HG02763 (cell line): ENCODE data around the gene FOXJ3.

Experiments
- ATAC-seq: cut with Tn5 transposase; IDR thresholded peaks from one replicate; pipeline ENCODE4 v1.9.1; 2021; ENCODE audit warnings: mild to moderate bottlenecking, moderate library complexity; ENCODE audit not compliant: unreplicated experiment

FOXJ3 gene

DNA sequence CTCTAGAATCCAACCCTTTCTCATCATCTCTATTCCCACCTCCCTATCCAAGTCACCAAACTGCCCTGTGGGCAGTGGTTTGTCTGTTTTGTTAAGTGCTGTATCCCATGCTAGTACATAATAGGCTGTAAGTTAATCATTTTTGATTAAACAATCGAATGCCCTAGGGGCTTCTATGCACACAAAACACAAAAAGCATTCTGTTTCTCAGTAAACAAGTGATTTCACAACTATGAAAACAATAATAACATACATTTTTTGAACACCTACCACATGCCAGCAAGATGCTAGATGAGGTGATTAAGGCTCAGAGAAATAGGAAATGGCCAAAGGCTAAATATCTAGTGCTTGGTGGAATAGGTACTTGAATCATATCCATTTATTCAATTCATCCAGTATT, 186.9 kb downstream of the FOXJ3 start:
- ATAC-seq, result no peak

GRCh38 chr1:42146626-42147320, 188.3 kb downstream of the FOXJ3 start:
- no peak for ATAC-seq

- no peak for ATAC-seq
Observed at GRCh38 chr1:42145764-42146625, 189.0 kb downstream of the FOXJ3 start.

DNA sequence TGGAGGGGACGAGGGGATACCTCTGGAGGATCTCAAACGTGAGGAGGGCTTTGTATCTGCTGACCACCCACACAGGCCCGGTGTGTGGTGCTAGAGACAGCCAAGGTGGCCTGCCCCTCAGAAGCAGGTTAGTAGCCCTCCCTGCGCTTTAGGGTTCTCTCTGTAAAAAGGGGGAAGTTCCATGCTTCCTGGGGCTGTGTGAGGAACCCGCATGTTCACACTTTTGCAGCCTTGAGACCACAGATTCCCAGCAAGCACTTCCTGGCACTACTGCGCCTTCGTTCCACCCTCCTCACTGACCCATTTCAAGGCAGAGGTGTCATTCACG, 189.7 kb downstream of the FOXJ3 start:
- no peak for ATAC-seq

DNA sequence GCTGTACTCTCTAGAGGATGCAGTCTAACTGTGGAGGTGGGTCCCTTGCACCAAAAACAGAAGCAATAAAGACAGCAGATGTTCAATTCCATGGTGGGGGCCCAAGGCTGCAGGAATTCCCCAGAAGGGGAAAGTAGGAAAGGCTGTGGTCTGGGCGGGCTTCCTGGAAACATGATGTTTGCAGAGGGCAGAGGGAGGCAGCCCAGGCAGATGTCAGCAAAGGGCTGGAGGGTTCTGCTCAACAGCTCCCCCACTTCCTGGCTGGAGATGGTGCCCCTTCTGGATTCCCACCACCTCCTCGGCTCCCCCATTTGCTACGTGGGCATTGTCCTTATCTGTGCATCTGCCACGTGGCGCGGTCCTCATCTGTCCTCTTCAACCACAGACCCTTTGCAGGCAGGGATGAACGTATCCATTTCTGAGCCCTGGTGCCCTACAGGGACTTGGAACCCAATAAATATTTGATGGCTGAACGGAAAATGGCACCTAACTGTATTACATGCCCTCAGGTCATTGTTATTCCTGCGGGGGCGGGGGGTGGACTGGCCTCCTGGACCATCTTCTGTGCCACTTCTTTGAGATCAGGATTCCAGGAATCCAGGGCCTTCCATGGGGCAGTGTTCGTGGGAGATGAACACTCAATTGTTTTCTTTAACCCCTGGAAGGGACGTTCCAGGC, 190.2 kb downstream of the FOXJ3 start:
- ATAC-seq, result no peak

DNA sequence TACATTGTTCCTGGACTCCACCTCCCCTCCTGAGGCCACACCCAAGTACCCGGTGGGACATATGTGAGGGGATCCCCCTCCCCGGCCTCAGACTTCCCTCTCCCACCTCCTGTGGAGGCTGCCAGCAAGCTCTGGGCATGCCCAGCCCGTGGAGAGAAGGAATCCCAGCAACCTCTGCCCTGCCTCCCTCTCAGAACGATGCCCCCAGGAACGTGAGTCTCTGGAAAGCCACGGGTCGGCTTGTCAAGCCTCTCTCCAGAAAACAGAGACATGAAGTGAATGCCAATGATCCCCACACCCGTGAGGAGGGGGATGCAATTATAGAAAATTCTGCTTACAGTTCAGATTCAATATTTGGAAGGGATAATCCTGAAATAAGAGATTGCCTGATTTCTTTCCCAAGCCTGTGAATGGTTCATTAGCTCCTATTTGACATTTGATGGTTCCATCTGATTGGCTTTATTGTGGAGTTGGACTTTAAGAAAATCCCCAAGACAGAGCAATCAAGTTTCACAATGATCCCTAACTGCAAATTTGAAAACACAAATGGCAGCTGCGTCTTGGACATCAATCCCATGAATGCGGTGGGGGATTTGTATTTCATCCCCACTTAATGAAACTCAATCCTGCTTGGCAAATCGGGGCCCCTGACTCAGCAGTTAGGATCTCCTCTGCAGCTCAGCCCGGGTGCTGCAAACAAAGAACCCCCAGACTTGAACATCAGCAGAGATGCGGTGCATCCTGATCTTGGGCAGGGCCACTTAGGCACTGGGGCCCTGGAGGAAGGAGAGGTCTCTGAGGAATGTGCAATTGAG, 190.9 kb downstream of the FOXJ3 start:
- ATAC-seq, result no peak

- no peak for ATAC-seq
Observed at GRCh38 chr1:42142894-42143675, 191.9 kb downstream of the FOXJ3 start.

DNA sequence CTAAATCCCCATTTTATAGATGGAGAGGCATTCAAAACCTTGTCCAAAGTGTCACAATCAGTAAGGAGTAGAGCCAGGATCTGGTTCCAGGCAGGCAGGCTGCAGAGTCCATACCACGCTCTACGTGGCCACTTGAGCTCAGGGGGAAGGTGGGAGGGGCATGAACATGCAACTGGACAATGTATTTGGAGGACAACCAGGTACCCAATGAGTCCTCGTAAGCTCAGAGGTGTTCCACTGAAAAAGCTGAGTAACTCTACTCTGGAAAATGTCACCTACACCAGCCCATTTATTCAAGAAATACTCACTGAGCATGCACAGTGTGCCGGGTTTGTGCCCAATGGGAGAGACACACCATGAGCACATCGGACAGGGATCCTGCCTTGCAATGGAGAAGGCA, 193.1 kb downstream of the FOXJ3 start:
- ATAC-seq, result no peak

DNA sequence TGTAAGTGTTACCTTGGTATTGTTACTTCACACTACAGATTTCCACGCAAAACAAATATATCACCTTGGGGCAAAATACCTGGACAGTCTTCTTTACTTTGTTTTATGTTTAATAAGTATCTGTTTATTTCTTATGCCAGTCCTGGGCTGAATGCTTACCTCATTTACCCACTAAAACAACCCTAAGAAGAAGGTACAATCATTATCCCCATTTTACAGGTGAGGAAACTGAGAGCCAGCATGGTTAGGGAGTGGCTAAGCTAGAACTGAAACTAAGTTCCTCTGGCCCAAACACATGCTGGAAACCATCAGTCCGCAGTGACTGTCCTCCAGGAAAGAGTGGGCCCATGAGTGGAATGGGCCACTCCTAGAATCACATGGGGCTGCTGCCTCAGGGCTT, 194.8 kb downstream of the FOXJ3 start:
- no peak for ATAC-seq

- ATAC-seq, result no peak
Observed at GRCh38 chr1:42139444-42139843, 195.6 kb downstream of the FOXJ3 start.

- no peak for ATAC-seq
Observed at GRCh38 chr1:42138586-42138985, 196.4 kb downstream of the FOXJ3 start.

- ATAC-seq, result no peak
Observed at GRCh38 chr1:42137766-42138165, 197.3 kb downstream of the FOXJ3 start.

- ATAC-seq, result no peak
Observed at GRCh38 chr1:42136466-42136865, 198.6 kb downstream of the FOXJ3 start.

- no peak for ATAC-seq
Observed at GRCh38 chr1:42135426-42135825, 199.6 kb downstream of the FOXJ3 start.

GRCh38 chr1:42133809-42134526, 201.1 kb downstream of the FOXJ3 start:
- ATAC-seq, result no peak

GRCh38 chr1:42133390-42133789, 201.6 kb downstream of the FOXJ3 start:
- no peak for ATAC-seq

- ATAC-seq, result no peak
Observed at GRCh38 chr1:42130061-42130660, 204.9 kb downstream of the FOXJ3 start.

- no peak for ATAC-seq
Observed at GRCh38 chr1:42128964-42129363, 206.1 kb downstream of the FOXJ3 start.

GRCh38 chr1:42128499-42128898, 206.5 kb downstream of the FOXJ3 start:
- ATAC-seq, result no peak
